ENCODE measurements around the gene CBY1.

- TF ChIP-seq, protein P1, sequence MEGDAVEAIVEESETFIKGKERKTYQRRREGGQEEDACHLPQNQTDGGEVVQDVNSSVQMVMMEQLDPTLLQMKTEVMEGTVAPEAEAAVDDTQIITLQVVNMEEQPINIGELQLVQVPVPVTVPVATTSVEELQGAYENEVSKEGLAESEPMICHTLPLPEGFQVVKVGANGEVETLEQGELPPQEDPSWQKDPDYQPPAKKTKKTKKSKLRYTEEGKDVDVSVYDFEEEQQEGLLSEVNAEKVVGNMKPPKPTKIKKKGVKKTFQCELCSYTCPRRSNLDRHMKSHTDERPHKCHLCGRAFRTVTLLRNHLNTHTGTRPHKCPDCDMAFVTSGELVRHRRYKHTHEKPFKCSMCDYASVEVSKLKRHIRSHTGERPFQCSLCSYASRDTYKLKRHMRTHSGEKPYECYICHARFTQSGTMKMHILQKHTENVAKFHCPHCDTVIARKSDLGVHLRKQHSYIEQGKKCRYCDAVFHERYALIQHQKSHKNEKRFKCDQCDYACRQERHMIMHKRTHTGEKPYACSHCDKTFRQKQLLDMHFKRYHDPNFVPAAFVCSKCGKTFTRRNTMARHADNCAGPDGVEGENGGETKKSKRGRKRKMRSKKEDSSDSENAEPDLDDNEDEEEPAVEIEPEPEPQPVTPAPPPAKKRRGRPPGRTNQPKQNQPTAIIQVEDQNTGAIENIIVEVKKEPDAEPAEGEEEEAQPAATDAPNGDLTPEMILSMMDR (IDR thresholded peaks at IDR 0.05): no peak
- TF ChIP-seq POLR2A (IDR thresholded peaks at IDR 0.05): no peak
Observed at GRCh38 chr22:38684895-38685294, 28.5 kb downstream of the CBY1 start.
